GM18517 (cell line): Measurements from ENCODE around the gene KRTAP10-3.
"Not testable (repeated sequence)": the region's sequence is repeated elsewhere in the genome, so short reads cannot be mapped to it uniquely, and the experiment has no call there.

ENCODE experiments used
- ATAC-seq: cut with Tn5 transposase; IDR thresholded peaks from one replicate; pipeline ENCODE4 v1.9.1; 2021; ENCODE audit warnings: mild to moderate bottlenecking, moderate library complexity; ENCODE audit not compliant: unreplicated experiment

The KRTAP10-3 gene

DNA sequence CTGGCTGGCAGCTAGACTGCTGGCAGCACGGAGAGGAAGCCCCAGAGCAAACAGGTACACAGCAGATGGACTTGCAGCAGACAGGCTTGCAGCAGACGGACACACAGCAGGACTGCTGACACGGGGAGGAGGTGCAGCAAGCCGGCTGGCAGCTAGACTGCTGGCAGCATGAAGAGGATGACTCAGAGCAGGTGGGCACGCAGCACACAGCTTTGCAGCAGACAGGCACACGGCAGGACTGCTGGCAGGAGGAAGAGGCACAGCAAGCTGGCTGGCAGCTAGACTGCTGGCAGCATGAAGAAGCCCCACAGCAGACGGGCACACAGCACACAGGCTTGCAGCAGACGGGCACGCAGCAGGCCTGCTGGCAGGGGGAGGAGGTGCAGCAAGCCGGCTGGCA, 7.8 kb downstream of the KRTAP10-3 start:
- no peak for ATAC-seq

- ATAC-seq = not testable (repeated sequence)
Observed at GRCh38 chr21:44550285-44550684, 8.3 kb downstream of the KRTAP10-3 start.

GRCh38 chr21:44549525-44550211, 8.9 kb downstream of the KRTAP10-3 start:
- no peak for ATAC-seq

DNA sequence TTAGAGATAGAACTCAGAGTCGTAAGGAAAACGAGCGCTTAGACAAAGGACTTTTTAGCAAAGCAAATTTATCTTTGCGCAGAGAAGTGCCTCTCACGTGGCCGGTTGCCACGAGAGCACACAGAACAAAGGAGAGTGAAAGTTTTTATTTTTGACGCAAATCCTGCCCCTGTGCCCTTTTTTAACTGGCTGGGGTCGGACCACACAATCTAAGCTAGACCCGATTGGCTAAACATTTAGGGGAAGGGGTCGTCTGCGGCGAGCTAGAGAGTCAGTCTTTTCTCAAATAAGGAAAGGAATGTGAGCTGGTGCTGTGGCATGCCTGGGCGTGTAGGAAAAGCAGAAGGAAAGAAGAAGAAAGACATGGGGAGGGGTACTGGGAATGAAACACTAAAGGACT, 9.7 kb downstream of the KRTAP10-3 start:
- ATAC-seq = no peak

DNA sequence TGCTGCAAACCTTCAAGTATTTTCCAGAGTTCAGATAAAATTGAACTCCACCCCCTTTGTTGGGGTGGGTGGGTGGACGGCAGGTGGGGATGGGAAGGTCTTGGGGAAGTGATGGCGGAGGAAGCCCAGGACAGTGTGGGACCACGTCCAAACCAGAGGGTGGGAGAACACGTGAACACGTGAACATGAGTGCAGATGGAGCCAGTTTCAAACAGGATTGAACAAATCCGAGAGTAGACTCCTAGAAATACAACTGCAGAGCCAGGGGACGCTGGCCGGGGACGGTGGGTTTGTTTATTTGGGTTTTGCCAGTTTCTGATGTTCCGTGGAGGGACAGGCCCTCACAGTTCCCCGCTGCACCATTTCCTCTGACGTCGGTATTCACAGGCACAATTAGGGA, 10.2 kb downstream of the KRTAP10-3 start:
- no peak for ATAC-seq

- ATAC-seq = no peak
Observed at GRCh38 chr21:44547656-44548331, 10.8 kb downstream of the KRTAP10-3 start.

DNA sequence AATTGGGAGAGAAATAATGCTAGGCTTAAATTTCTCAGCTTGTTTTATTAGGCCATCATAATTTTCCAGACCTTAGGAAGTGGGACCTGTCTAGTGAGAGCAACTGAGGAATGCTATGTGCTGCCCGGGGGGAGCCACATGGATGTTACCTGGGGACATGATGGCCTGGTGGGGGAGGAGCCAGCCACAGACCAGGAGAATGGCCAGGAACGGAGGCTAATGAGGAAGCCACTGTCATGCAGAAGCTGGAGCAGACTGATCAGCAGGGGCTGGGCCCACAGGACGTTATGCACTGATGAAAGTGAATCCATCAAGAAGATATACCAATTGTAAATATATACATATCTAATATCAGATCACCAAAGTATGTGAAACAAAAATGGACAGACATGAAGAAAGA, 14.0 kb downstream of the KRTAP10-3 start:
- no peak for ATAC-seq

DNA sequence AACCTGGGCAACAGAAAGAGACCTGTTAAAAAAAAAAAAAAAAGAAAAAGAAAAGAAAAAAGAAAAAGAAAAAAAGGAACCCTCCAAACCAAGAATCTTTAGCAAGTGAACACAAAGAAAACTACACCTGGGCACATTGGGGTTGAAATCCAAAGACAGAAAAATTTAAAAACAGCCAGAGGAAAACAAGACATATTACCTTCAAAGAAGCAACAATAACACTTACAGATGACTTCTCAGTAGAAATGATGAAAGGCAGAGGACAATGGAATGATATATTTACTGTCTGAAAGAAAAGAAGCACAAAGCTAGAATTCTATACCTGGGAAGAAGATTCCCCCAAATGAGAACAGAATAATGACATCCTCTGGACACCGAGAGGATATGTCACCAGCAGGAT, 15.9 kb downstream of the KRTAP10-3 start:
- ATAC-seq = no peak

GRCh38 chr21:44540741-44541288, 17.8 kb downstream of the KRTAP10-3 start:
- ATAC-seq = no peak

GRCh38 chr21:44539991-44540666, 18.5 kb downstream of the KRTAP10-3 start, which contains the start of gene KRTAP10-1:
TSS of gene KRTAP10-1 (minus strand) at chr21:44540195. CDS start at chr21:44540150, 45 bp downstream.
- ATAC-seq = no peak

- no peak for ATAC-seq
Observed at GRCh38 chr21:44539046-44539445, 19.5 kb downstream of the KRTAP10-3 start.

DNA sequence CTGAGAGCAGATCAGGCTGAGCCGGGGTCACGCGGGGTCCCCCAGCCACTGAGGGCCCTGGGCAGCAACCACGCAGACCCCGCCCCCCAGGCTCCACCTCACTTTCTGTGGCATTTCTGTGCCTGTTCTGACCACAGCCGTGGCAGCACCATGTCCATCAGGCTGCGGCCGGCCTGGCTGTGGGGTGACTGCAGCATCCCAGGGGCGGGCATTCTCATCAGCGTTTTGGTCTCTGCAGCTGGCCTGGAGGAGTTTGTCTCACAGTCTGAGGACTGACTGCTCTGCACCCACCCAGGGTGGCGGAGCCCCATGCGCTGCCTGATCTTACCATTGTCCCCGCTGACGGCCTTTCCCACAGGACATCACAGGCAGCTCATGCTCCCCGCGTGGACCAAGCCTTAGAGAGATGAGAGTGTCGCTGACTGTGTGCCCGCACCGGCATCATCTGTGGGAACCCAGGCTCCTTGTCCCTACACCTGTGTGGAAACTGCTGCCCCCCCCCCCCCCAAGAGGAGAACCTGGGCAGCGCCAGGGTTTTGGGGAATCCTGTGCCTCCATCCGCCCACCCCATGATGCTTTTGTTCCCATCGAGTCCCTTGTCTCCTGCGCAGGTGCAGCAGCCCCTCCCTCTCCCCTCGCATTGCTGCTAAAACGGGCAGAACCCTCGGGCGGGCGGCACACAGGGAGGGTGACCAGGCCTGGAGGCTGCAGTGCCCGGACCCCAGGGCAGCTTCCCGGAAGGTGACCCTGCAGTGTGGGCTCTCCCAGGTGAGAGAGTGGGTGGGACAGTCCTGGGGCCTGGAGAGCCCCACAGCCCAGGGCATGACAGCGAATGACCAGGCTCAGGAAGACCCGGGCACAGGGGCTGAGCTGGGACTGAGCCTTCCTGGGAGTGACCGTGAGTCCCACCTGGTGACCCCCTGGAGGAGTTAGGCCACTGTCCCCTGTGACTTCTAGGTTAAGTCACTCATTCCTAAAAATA, 20.4 kb downstream of the KRTAP10-3 start:
- ATAC-seq = no peak

- no peak for ATAC-seq
Observed at GRCh38 chr21:44535963-44536362, 22.6 kb downstream of the KRTAP10-3 start.

DNA sequence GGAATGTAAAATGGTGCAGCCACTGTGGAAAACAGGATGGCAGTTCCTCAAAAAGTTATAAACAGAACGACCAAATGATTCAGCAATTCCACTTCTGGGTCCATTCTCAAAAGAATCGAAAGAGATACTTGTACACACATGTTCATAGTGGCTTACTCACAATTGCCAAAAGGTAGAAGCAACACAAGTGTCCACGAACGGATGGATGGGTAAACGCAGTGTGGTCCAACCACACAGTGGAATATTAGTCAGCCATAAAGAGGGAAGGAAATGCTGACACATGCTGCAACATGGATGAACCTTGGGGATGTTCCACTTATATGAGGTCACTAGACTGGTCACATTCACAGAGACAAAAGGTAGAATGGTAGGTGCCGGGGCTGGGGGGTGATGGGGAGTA, 23.9 kb downstream of the KRTAP10-3 start:
- no peak for ATAC-seq

DNA sequence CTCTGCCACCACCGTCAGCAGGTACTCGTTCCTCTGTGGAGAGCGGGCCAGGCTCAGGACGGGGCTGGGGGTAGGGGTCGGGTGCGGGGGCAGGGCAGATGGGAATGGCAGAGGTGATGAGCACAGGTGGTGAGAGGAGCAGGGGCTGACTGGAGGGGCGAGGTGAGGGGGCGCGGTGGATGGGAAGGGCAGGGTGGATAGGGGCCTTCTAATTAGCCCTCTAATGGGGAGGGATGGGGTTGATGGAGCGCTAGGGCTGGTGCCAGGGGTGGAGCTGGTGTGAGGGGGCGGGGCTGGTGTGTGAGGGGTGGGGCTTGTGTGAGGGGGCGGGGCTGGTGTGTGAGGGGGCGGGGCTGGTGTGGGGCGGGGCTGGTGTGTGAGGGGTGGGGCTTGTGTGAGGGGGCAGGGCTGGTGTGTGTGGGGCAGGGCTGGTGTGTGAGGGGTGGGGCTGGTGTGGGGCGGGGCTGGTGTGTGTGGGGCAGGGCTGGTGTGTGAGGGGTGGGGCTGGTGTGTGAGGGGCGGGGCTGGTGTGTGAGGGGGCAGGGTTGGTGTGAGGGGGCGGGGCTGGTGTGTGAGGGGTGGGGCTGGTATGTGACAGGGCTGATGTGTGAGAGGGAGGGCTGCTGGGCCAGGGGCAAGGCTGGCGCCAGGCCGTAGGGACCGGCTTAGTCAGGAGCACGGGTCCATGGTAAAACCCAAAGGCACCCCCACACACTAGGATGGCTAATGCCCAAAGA, 24.5 kb downstream of the KRTAP10-3 start:
- ATAC-seq = no peak

GRCh38 chr21:44533121-44533890, 25.3 kb downstream of the KRTAP10-3 start:
- ATAC-seq = no peak

DNA sequence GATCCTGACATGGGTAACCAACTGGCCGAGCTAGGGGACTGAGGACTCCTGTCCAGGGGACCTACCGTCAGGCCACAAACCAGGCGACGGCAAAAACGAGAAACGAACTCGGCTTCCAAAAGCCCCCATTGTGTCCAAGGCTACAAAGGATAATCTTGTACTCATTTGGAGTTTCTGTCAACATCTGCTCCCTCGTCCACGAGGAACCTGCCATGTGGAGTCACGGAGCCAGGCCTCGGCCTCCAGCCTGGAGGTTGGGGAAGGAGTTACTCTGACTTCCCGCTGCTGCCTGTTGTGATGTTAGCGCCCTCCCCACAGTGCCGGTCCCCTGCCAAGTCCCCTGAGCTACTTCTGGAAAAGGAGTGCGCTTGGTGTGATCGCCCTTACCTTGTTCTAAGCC, 25.9 kb downstream of the KRTAP10-3 start:
- ATAC-seq = no peak

DNA sequence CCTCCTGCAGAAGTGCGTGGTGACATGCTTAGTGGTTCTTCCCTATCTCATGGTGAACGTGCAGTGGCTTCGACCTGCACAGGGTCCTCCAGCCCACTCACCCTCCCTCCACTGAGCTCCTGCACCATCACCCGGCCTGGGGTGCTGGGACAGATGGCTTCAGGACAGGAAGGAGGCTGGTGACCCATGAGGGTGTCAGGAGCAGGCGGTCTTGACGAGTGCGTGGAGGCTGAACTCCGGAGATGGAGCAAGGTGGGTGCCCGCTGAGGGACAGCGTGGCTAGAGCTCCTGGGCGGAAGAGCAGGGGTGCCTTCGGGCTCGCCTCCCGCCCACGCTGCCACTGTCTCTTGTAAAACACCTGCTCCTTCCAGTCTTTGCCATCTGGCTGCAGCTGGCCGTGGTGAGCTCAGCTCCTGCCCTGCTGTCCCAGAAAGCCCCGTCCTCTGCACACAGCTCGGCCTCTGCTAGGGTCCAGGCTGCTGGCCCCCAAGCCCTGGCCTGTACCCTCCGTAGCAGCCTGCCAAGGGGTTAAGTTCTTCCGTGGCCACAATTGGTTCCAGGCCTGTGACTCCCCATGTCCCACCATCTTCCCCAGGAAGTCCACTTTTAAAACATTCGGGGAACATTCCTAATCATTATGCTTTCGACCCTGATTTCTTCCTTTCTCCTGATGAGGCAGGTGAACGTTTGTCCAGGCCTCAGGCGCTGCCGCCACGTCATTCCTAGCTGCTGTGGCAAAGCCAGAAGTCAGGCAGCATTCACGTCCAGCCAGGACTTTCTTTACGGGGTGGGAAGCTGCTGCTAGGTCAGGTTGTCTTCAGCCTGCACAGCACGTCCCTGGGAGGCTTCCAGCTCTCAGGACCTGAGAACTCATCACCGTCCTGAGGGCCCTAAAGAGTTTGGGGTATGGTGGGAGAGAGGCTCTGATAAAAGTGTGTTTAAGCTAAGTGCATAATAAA, 26.7 kb downstream of the KRTAP10-3 start:
- ATAC-seq = no peak
